GM18861 (cell line): ENCODE data around the gene ERFE.

Experiments
- ATAC-seq: cut with Tn5 transposase; IDR thresholded peaks from one replicate; pipeline ENCODE4 v1.9.1; 2021; ENCODE audit not compliant: unreplicated experiment

ERFE gene

GRCh38 chr2:238155051-238155760, 3.6 kb upstream of the ERFE start:
- no peak for ATAC-seq

- no peak for ATAC-seq
Observed at GRCh38 chr2:238155761-238156694, 2.7 kb upstream of the ERFE start.

GRCh38 chr2:238157506-238158017, 1.2 kb upstream of the ERFE start:
- ATAC-seq: no peak

DNA sequence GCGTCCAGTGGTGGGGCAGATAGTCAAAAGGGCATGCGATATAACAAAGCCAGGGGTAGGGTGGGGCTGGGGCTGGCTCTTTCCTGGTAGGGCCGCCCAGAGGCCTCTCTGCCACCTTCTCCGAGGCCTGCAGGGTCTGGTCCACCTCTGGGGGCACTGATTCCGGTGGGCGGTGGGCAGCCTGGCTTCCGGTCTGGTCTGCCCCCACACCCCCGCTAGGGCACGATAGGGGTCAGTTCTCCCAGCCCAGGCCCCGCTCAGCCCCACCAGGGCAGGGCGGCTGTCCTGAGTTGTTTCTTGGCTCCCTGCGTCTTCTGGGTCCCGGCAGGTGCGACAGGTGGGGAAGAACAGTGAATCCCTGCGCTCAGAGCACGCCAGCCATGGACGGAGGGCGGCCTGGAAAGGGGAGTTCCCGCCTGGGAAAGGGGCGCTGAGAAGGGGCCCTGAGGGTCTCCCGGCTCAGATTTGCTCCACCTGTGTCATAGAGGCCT, 707 bp upstream of the ERFE start:
- no peak for ATAC-seq

- ATAC-seq: no peak
Observed at GRCh38 chr2:238159071-238159539, 335 bp downstream of the ERFE start.

GRCh38 chr2:238159661-238160205, 963 bp downstream of the ERFE start:
- ATAC-seq: no peak

- no peak for ATAC-seq
Observed at GRCh38 chr2:238160206-238161129, 1.7 kb downstream of the ERFE start.

GRCh38 chr2:238161291-238162051, 2.7 kb downstream of the ERFE start:
- no peak for ATAC-seq

GRCh38 chr2:238162251-238162845, 3.6 kb downstream of the ERFE start:
- no peak for ATAC-seq

GRCh38 chr2:238162846-238163441, 4.2 kb downstream of the ERFE start:
- no peak for ATAC-seq

- ATAC-seq: no peak
Observed at GRCh38 chr2:238163481-238164198, 4.9 kb downstream of the ERFE start.

GRCh38 chr2:238164906-238165287, 6.1 kb downstream of the ERFE start:
- ATAC-seq: no peak

- ATAC-seq: no peak
Observed at GRCh38 chr2:238165288-238165921, 6.6 kb downstream of the ERFE start.

DNA sequence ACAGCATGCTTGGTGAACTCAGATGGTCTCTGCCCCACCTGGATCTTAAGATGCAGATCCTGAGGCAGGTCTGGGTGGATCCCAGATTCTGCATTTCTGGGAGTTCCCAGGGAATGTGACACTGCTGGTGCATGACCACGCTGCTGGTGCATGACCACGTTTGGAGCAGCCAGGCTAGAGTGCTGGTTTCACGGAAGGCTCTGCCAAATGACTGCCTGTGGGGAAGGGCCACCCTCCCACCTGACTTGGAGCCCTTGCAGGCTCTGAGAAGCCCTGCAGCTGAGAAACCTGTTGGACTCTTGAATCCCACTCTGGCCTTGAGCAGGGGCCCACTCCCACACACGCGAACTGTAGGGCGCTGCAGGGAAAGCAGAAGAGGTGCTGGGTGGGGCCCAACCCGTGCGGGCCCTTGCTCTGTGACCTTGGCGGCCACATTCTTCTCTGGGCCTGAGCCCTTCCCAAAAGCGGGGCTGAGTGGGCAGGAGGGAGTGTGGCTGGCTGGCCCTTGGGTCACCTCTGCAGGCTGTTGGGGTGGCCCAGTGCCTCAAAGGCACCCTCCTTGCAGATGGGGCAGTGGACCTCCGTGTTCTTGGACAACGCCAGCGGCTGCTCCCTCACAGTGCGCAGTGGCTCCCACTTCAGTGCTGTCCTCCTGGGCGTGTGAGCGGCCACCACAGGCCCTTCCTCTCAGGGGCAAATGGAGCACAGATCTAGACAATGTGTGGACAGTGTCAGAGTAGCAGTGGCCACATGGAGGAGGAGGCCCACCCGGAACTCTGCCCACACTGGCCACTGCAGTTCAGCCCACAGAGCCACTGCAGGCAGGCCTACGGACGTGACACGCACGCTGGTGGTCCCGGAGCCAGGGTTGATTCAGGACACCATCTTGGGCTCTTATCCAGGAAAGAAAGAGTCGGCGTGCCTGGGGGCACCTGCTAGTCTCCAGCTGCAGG, 7.9 kb downstream of the ERFE start:
- ATAC-seq: no peak

DNA sequence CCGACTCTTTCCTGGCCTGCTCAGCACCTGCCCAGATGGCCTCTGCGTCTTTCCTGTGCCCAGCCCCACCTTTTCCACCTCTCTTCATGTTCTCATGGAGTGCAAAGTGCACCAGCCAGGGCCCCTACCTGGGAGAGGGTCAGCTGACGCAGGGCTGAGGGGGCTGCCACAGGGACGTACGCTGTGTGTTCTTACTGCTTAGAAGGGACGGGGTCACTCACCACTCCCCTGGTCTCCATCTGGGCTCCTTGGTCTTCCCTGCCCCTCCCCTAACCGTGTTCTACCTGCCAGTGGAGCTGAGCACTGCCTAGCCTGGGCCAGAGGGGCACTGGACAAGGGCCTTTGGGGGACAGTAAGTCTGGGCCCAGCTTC, 8.6 kb downstream of the ERFE start:
- ATAC-seq: no peak

- no peak for ATAC-seq
Observed at GRCh38 chr2:238167761-238168160, 9.0 kb downstream of the ERFE start.
